ENCODE results near the gene CFAP210. TPM values are rescaled to one million over a fixed set of nuclear protein-coding genes. Genes with fewer than 3 reads are reported as not detected.

CFAP210 gene
- total RNA-seq, 1 donor from 2014 or later, result 1.2 TPM

DNA sequence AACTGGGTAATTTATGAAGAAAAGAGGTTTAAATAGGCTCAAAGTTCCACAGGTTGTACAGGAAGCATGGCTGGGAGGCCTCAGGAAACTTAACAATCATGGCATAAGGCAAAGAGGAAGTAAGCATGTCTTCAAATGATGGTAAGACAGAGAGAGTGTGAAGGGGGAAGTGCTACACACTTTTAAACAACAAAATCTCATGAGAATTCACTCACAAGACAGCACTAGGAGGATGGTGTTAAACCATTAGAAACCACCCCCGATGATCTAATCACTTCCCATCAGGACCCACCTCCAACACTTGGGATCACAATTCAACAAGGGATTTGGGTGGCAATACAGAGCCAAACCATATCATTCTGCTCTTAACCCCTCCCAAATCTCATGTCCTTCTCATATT, 34.9 kb downstream of the CFAP210 start:
- Histone ChIP-seq H3K9ac (no peak overlapping the region), H3K27ac (no peak overlapping the region), H3K36me3 (no peaks in the 10 kb centered on the region), H3K4me2 (no peak overlapping the region), H3K4me3 (no peak overlapping the region), H2AFZ (replicated peaks) (no peak overlapping the region), H3K9me3 (ENCODE audit: low read depth) (no peaks in the 10 kb centered on the region), H3K4me1 (peaks cover 7% of the 10 kb centered on the region), H3F3A (ENCODE audit: low read depth) (no peaks in the 10 kb centered on the region), H4K20me1 (ENCODE audit: low read depth) (no peaks in the 10 kb centered on the region), H3K27me3 (no peaks in the 10 kb centered on the region), H3K79me2 (ENCODE audit: low read depth) (no peaks in the 10 kb centered on the region)
- Mint-ChIP-seq H3K27me3 (ENCODE audit: insufficient read depth, low read depth) (no peaks in the 10 kb centered on the region), H3K4me3 (no peak overlapping the region), H3K9me3 (no peaks in the 10 kb centered on the region), H3K27ac (no peak overlapping the region), H3K4me1 (peaks cover 6% of the 10 kb centered on the region), H3K36me3 (peaks cover 4% of the 10 kb centered on the region)
- no peak for TF ChIP-seq CTCF (IDR thresholded peaks at IDR 0.05)
- TF ChIP-seq EZH2 (IDR thresholded peaks at IDR 0.05), result no peak
- no peak for TF ChIP-seq EZH2phosphoT487 (IDR thresholded peaks at IDR 0.05)
- DNase-seq (ENCODE audit: low spot score), result no peak

DNA sequence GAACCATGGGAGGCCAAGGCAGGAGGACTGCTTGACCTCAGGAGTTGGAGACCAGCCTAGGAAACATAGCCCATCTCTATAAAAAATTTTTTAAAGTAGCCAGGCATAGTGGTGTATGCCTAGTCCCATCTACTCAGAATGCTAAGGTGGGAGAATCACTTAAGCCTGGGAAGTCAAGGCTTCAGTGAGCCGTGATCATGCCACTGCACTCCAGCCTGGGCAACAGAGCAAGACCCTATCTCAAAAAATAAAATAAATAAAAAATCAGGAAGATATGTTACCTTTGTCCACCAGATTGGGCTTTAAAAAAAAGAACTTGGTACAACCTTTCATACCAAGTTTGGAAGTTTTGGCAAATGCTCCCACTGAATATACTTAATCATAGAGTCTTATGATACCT, 35.3 kb downstream of the CFAP210 start:
- Histone ChIP-seq H3K27ac (no peak overlapping the region), H3K9me3 (ENCODE audit: low read depth) (no peaks in the 10 kb centered on the region), H3K36me3 (no peaks in the 10 kb centered on the region), H2AFZ (replicated peaks) (no peak overlapping the region), H3K4me2 (no peak overlapping the region), H3K9ac (no peak overlapping the region), H3K4me1 (peaks cover 7% of the 10 kb centered on the region), H3K27me3 (no peaks in the 10 kb centered on the region), H4K20me1 (ENCODE audit: low read depth) (no peaks in the 10 kb centered on the region), H3K4me3 (no peak overlapping the region), H3K79me2 (ENCODE audit: low read depth) (no peaks in the 10 kb centered on the region), H3F3A (ENCODE audit: low read depth) (no peaks in the 10 kb centered on the region)
- TF ChIP-seq EZH2 (IDR thresholded peaks at IDR 0.05), result no peak
- TF ChIP-seq EZH2phosphoT487 (IDR thresholded peaks at IDR 0.05), result no peak
- no peak for TF ChIP-seq CTCF (IDR thresholded peaks at IDR 0.05)
- peaks cover 4% of the 10 kb centered on the region for H3K36me3 Mint-ChIP-seq
- no peaks in the 10 kb centered on the region for H3K9me3 Mint-ChIP-seq
- H3K27me3 Mint-ChIP-seq (ENCODE audit: insufficient read depth, low read depth), result no peaks in the 10 kb centered on the region
- no peak for DNase-seq (ENCODE audit: low spot score)
- no peak overlapping the region for H3K4me3 Mint-ChIP-seq
- peaks cover 6% of the 10 kb centered on the region for H3K4me1 Mint-ChIP-seq
- no peak overlapping the region for H3K27ac Mint-ChIP-seq

DNA sequence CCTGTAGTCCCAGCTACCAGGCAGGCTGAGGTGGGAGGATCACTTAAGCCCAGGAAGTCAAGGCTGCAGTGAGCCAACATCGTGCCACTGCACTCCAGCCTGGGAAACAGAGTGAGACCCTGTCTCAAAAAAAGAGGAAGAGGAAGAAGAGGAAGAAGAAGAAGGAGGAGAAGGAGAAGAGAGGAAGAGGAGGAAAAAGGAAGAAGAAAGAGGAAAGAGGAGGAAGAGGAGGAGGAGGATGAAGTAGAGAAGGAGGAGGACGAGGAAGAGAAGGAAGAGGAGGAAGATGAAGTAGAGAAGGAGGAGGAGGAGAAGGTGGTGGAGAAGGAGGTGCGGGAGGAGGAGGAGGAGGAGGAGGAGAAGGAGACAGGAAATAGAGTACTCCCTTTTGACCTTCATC, 38.0 kb downstream of the CFAP210 start:
- no peak for DNase-seq (ENCODE audit: low spot score)
- no peak overlapping the region for H3K4me3 ChIP-seq
- no peaks in the 10 kb centered on the region for H3K36me3 ChIP-seq
- H3K9ac ChIP-seq, result no peak overlapping the region
- Mint-ChIP-seq H3K4me3 (no peak overlapping the region), H3K27ac (no peak overlapping the region), H3K4me1 (peaks cover under 1% of the 10 kb centered on the region), H3K9me3 (no peaks in the 10 kb centered on the region), H3K27me3 (ENCODE audit: insufficient read depth, low read depth) (no peaks in the 10 kb centered on the region), H3K36me3 (peaks cover 2% of the 10 kb centered on the region)
- no peak overlapping the region for H2AFZ ChIP-seq (replicated peaks)
- H3K4me1 ChIP-seq, result peaks cover 3% of the 10 kb centered on the region
- TF ChIP-seq CTCF (IDR thresholded peaks at IDR 0.05) (no peak), EZH2 (IDR thresholded peaks at IDR 0.05) (no peak), EZH2phosphoT487 (IDR thresholded peaks at IDR 0.05) (no peak)
- no peak overlapping the region for H3K27ac ChIP-seq
- no peaks in the 10 kb centered on the region for H3K79me2 ChIP-seq (ENCODE audit: low read depth)
- H3K27me3 ChIP-seq, result no peaks in the 10 kb centered on the region
- H4K20me1 ChIP-seq (ENCODE audit: low read depth), result no peaks in the 10 kb centered on the region
- no peaks in the 10 kb centered on the region for H3F3A ChIP-seq (ENCODE audit: low read depth)
- H3K9me3 ChIP-seq (ENCODE audit: low read depth), result no peaks in the 10 kb centered on the region
- H3K4me2 ChIP-seq, result no peak overlapping the region
